GM18868 (cell line): ENCODE data around the gene OR2AK2.

Experiments
- ATAC-seq: cut with Tn5 transposase; IDR thresholded peaks from one replicate; pipeline ENCODE4 v1.9.1; 2021; ENCODE audit warnings: mild to moderate bottlenecking, moderate library complexity; ENCODE audit not compliant: unreplicated experiment

OR2AK2 gene, protein sequence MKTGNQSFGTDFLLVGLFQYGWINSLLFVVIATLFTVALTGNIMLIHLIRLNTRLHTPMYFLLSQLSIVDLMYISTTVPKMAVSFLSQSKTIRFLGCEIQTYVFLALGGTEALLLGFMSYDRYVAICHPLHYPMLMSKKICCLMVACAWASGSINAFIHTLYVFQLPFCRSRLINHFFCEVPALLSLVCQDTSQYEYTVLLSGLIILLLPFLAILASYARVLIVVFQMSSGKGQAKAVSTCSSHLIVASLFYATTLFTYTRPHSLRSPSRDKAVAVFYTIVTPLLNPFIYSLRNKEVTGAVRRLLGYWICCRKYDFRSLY

GRCh38 chr1:247964933-247965332, at the start of gene OR2AK2:
OR2AK2 (plus strand) TSS chr1:247965233; CDS start chr1:247965377, 144 bp downstream.
- no peak for ATAC-seq

DNA sequence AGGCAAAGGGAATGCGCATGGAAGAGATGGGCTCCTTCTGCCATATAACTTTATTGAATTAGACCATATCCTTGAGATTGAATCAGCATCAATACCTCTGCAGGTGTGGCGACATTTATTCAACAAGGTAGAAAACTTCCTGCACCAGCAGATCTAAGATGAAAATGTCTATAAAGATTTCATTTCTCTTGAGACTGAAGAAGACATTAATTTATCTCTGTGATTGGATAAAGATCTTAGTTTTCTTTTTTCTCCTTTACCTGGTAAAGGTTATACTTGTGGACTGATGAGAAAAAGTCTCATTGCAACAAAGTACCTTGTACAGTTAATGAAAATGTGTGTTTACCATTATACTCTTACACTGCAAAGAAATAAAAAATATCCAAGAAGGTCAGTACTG, 45.1 kb upstream of the OR2AK2 start, which contains the start of gene OR2T8:
OR2T8 (plus strand) TSS at position 301 of the 400 bp plus-strand sequence. CDS start 766 bp downstream, outside the sequence.
- no peak for ATAC-seq

DNA sequence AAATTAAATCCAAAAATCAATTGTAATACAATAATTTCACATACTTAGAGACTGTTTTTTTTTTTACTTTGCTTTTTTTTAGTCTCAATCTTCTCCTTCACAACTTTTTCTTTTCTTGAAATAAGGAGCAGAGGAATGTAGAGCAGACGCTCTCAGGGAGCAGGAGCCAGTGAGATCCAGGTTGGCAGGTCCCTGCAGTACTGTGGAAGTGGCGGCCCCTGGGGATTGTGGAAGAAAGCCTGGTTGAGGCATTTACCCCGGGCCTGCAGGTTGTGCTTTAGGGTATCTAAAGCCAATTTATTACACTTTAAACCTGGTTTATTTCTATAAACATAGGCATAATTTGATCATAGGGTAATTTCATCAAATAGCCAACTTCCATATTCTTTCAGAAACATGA, 41.1 kb upstream of the OR2AK2 start:
- no peak for ATAC-seq

DNA sequence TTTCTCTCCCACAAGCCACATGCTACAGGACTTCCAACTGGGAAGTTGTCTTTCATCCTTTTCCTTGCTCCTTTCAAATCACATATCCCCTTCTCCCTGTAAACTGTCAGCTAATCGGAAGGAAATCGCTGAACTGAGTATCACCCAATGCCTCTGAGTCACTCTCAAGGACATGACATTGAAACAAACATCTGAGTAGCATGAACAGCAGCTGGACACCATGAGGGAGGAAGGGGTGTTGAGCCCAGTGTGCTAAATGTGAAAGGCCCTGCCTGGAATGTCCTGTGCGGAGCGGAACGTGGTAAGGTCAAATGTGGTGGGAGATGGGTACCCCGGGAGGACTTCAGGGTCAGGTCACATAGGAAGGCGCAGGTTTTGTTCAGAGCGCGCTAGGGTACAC, 40.2 kb upstream of the OR2AK2 start, which contains the start of gene OR2AJ1:
OR2AJ1 (plus strand) TSS at position 22 of the 400 bp plus-strand sequence. CDS start 8,880 bp downstream, outside the sequence.
- ATAC-seq, result no peak

- no peak for ATAC-seq
Measured at GRCh38 chr1:247933989-247934388, 31.0 kb upstream of the OR2AK2 start.

GRCh38 chr1:247935781-247936180, 29.3 kb upstream of the OR2AK2 start:
- ATAC-seq, result no peak

- no peak for ATAC-seq
Measured at GRCh38 chr1:247936415-247936814, 28.6 kb upstream of the OR2AK2 start.

DNA sequence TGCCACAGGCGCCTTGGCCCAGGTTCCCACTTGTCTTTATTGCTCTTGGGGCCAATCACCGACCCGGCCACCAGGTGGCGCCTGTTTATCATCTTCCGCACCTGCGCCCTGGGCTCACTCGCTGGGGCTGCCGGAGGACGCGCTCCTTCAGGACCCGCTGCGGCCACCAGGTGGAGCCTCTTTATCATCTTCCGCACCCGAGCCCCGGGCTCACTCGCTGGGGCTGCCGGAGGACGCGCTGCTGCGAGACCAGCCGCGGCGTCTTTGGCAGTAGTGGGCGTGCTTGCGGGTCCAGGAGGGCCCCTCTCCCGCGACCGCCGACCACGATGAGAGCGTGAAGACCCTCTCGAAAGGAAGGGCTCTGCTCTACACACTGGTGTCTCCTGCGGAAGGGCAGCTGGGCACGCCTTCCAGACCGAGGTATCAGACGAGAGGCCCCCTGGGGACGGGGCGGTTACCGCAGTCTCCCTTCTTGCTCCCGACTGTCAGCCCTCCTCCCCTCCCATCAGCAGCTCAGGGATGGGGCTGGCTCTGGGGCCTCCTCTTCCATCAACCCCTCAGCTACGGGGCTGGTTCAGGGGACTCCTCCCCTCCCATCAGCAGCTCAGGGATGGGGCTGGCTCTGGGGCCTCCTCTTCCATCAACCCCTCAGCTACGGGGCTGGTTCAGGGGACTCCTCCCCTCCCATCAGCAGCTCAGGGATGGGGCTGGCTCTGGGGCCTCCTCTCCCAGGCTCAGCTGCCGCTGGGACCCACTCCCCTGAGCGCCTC, 27.9 kb upstream of the OR2AK2 start:
- ATAC-seq, result peak; percentile 99

- ATAC-seq, result no peak
Measured at GRCh38 chr1:247942624-247943023, 22.4 kb upstream of the OR2AK2 start.

- ATAC-seq, result no peak
Measured at GRCh38 chr1:247948558-247948957, 16.5 kb upstream of the OR2AK2 start, which contains the start of gene OR2L8. OR2L8 (plus strand) TSS chr1:247948858; CDS start chr1:247948858, 0 bp downstream.

GRCh38 chr1:247953408-247953807, 11.6 kb upstream of the OR2AK2 start:
- no peak for ATAC-seq

DNA sequence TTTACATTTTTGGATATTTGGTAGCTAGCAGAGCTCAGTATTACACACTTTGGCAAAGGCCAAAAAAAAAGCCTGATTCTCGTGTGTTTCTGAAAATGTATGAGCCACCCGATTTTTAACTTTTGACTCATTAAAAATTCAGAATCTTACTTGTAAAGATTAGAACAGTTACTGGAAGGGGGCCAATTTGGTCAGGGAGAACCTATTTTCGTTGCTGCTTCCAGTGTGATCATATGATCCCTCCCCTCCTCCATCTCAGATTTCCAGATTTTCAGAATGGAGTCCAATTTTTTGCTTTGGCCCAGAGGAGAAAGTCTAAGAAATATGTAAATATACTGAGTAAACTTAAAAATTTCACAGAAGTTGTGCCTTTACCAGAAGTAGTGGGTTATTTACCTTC, 3.2 kb upstream of the OR2AK2 start:
- ATAC-seq, result no peak

DNA sequence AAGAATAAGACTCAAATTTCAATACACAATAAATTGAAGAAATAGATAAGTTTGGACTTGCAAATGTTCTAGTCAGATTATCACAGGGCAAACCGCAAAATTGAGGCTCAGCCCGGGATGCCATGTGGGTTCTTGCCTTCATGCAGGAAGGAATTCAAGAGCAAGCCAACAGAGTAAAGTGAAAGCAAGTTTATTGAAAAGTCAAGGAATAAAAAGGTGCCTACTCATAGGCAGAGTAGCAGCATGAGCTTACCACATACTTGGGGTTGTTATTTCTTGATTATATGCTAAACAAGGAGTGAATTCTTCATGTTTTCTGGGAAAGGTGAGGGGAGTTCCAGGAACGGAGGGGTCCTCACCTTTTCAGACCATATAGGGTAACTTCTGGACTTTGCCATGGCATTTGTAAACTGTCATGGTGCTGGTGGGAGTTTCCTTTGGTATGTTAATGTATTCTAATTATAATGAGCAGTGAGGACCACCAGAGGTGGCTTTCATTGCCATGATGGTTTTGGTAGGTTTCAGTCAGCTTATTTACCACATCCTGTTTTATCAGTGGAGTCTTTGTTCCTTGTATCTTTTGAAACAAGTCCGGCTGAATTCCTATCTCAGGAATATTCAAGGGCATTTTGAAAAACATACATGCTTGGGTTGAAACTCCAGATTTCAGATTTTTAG, 2.0 kb upstream of the OR2AK2 start:
- ATAC-seq, result no peak

GRCh38 chr1:247966532-247967204, 1.6 kb downstream of the OR2AK2 start:
- peak; percentile 74 for ATAC-seq

GRCh38 chr1:247992986-247993385, 28.0 kb downstream of the OR2AK2 start:
- ATAC-seq, result no peak

- no peak for ATAC-seq
Measured at GRCh38 chr1:247998811-247999210, 33.8 kb downstream of the OR2AK2 start.

DNA sequence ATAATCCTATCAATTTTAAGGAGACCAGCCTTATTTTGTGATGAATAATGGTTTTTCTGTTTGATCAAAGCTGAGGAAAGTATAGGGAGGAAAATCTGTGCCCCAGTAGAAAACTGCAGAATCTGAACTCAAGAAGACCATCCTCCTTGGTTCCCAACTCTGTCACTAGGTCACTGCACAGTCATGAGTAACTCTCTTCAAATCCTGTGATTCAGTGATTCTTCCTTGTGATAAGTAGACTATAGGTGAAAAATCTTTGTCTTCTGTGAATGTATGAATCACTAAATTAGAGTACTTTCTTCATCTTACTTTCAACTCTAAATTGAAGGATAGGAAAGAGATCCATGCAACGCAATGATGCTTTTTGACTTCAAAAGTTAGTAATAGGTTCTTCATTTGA, 35.1 kb downstream of the OR2AK2 start:
- ATAC-seq, result no peak

GRCh38 chr1:248007778-248008177, 42.7 kb downstream of the OR2AK2 start:
- no peak for ATAC-seq

- ATAC-seq, result no peak
Measured at GRCh38 chr1:248009681-248010080, 44.6 kb downstream of the OR2AK2 start.

GRCh38 chr1:248013229-248013710, 48.2 kb downstream of the OR2AK2 start, which contains the start of gene OR2L5:
OR2L5 (plus strand) TSS chr1:248013660; CDS start chr1:248021948, 8,288 bp downstream.
- no peak for ATAC-seq
